Peyer's patch (tissue), 4 donors: ENCODE results near the gene SCARF2. TPM values are rescaled to one million over a fixed set of nuclear protein-coding genes. Genes with fewer than 3 reads are reported as not detected.

Experiments
- DNase-seq, 3 donors: peaks; one replicate each; pipeline ENCODE4 v3.0.0-alpha.2; 2017 to 2019
- H3K27ac ChIP-seq, 4 donors: fragments of 200-600 bp; sonication (generic); one replicate each; pipeline ENCODE4 v1.5.1; 2016 to 2019
- H3K27me3 ChIP-seq, 2 donors: fragments of 200-600 bp; sonication (generic); one replicate each; pipeline ENCODE4 v1.5.1; 2019
- H3K36me3 ChIP-seq, 3 donors: fragments of 200-600 bp; sonication (generic); one replicate each; pipeline ENCODE4 v1.5.1; 2016 to 2019
- H3K4me1 ChIP-seq, 4 donors: fragments of 200-600 bp; sonication (generic); one replicate each; pipeline ENCODE4 v1.5.1; 2016 to 2019
- H3K4me3 ChIP-seq, 4 donors: fragments of 200-600 bp; sonication (generic); 1 replicate in 3 of 4; 2 replicates in 1 of 4; pipeline ENCODE4 v1.5.1; 2016 to 2019; ENCODE audit warnings: mild to moderate bottlenecking in 1 of 4
- H3K9me3 ChIP-seq, 4 donors: fragments of 200-600 bp; sonication (generic); one replicate each; pipeline ENCODE4 v1.5.1; 2016 to 2019; ENCODE audit warnings: mild to moderate bottlenecking in 1 of 4
- CTCF ChIP-seq, 6 experiments: fragments of 450-650 bp in 4 of 6; fragments of 200-600 bp in 2 of 6; sonication (generic) in 1 of 6; IDR thresholded peaks; one replicate each; pipeline ENCODE4 v1.5.1; 2017 to 2019; ENCODE audit warnings: antibody characterized with exemption in 6 of 6, mild to moderate bottlenecking in 3 of 6, moderate library complexity in 1 of 6
- POLR2A ChIP-seq, 2 donors: fragments of 450-650 bp; IDR thresholded peaks; one replicate each; pipeline ENCODE4 v1.5.1; 2017; ENCODE audit warnings: antibody characterized with exemption in 2 of 2, mild to moderate bottlenecking in 2 of 2, moderate library complexity in 2 of 2
- total RNA-seq, 4 donors: library from RNA; depleted of rRNA; stranded (reverse); fragments of >200 nt; gene quantifications; one replicate each; pipeline ENCODE4 v1.1.0, GENCODE V29; 2016

Gene SCARF2
- total RNA-seq, 4 donors from 2014 or later = 3.5 to 8.3 (median 5.2) TPM

DNA sequence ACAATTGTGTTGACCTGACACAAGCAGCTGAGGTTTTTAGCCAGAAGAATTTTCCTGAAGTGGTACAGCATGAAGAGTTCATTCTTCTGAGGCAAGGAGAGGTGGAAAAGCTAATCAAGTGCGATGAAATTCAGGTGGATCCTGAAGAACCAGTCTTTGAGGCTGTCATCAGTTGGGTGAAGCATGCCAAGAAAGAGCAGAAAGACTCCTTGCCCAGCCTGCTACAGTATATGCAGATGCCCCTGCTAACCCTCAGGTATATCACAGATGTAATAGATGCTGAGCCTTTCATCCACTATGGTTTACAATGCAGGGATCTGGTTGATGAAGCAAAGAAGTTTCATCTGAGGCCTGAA is 12.9 kb upstream of the SCARF2 start:
- no peak overlapping the region for H3K4me3 ChIP-seq
- H3K9me3 ChIP-seq = no peaks in the 10 kb centered on the region
- no peak for TF ChIP-seq CTCF (IDR thresholded peaks at IDR 0.05)
- TF ChIP-seq POLR2A (IDR thresholded peaks at IDR 0.05) = no peak
- H3K4me1 ChIP-seq = no peaks in the 10 kb centered on the region
- H3K27me3 ChIP-seq = no peaks in the 10 kb centered on the region
- H3K36me3 ChIP-seq = no peaks in the 10 kb centered on the region
- no peak overlapping the region for H3K27ac ChIP-seq
- no peak for DNase-seq

DNA sequence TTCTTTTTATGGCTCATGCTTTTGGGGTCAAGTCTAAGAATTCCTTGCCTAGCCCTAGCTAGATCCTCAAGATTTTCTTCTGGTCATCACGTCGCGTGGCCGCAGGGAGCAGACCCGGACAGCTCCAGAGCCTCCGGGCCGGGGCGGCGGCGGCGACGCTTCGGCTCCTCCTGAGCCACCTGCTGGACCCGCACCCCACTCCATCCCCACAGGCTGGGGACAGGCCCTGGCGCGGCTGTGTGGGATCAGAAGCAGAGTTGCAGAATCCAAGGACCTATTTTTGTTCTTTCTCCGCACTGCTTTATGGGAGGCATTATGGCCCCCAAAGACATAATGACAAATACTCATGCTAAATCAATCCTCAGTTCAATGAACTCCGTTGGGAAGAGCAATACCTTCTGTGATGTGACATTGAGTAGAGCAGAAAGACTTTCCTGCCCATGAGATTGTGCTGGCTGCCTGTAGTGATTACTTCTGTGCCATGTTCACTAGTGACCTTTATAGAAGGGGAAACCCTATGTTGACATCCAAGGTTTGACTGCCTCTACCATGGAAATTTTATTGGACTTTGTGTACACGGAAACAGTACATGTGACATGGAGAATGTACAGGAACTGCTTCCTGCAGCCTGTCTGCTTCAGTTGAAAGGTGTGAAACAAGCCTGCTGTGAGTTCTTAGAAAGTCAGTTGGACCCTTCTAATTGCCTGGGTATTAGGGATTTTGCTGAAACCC is 12.4 kb upstream of the SCARF2 start:
- Histone ChIP-seq H3K36me3 (peaks cover 0 to under 1% (median 0%) of the 10 kb centered on the region in 3 donors), H3K27me3 (no peaks in the 10 kb centered on the region), H3K4me3 (no peak overlapping the region), H3K27ac (no peak overlapping the region), H3K9me3 (no peaks in the 10 kb centered on the region), H3K4me1 (no peaks in the 10 kb centered on the region)
- no peak for TF ChIP-seq CTCF (IDR thresholded peaks at IDR 0.05)
- no peak for TF ChIP-seq POLR2A (IDR thresholded peaks at IDR 0.05)
- no peak for DNase-seq

DNA sequence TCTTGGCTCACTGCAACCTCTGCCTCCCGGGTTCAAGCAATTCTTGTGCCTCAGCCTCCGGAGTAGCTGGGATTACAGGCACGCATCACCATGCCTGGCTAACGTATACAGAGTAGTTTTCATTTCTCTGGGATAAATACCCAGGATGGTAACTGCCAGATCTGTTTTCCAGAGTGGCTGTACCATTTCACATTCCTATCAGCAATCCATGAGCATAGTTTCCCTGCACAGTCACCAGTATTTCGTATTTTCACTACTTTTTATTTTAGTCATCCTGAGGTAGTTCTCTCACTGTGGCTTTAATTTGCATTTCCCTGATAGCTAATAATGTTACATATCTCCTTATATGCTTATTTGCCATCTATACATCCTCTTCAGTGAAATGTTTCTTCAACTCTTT is 11.0 kb upstream of the SCARF2 start:
- H3K27ac ChIP-seq = no peak overlapping the region
- TF ChIP-seq POLR2A (IDR thresholded peaks at IDR 0.05) (no peak), CTCF (IDR thresholded peaks at IDR 0.05) (no peak)

GRCh38 chr22:20446383-20446970 is 8.9 kb upstream of the SCARF2 start:
- DNase-seq = no peak
- Histone ChIP-seq H3K27ac (no peak overlapping the region), H3K27me3 (no peaks in the 10 kb centered on the region), H3K9me3 (no peaks in the 10 kb centered on the region), H3K4me3 (no peak overlapping the region), H3K4me1 (peaks cover 0 to 9% (median 0%) of the 10 kb centered on the region in 4 donors), H3K36me3 (peaks cover 0 to 11% (median 0%) of the 10 kb centered on the region in 3 donors)
- TF ChIP-seq CTCF (IDR thresholded peaks at IDR 0.05) (no peak), POLR2A (IDR thresholded peaks at IDR 0.05) (no peak)

More for the DNA sequence above, 11.0 kb upstream of the SCARF2 start:
- Histone ChIP-seq H3K36me3 (peaks cover 0 to 11% (median 0%) of the 10 kb centered on the region in 3 donors), H3K4me1 (no peaks in the 10 kb centered on the region), H3K27me3 (no peaks in the 10 kb centered on the region), H3K4me3 (no peak overlapping the region), H3K9me3 (no peaks in the 10 kb centered on the region)
- DNase-seq = no peak

DNA sequence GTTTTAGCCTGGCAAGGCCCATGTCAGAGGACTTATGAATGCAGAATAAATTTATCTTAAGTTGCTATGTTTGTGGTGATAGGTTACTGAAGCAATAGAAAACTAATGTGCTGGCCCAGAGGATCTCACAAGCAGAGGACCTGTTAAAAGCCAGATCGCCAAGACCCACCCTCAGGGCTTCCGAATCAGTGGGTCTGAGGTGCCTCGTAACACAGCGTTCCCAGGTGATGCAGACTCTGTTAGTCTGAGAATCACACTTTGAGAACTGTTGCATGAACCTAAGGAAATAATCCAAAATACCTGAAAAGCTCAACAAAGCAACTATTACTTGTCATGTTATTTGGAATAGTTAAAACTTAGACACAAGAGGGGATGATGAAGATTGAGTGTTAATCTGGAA is 6.7 kb upstream of the SCARF2 start:
- peaks cover 0 to 9% (median 0%) of the 10 kb centered on the region in 4 donors for H3K4me1 ChIP-seq
- H3K36me3 ChIP-seq = peaks cover 0 to 11% (median 0%) of the 10 kb centered on the region in 3 donors
- no peak for DNase-seq
- no peaks in the 10 kb centered on the region for H3K9me3 ChIP-seq
- H3K27ac ChIP-seq = no peak overlapping the region
- H3K27me3 ChIP-seq = no peaks in the 10 kb centered on the region
- TF ChIP-seq POLR2A (IDR thresholded peaks at IDR 0.05) (no peak), CTCF (IDR thresholded peaks at IDR 0.05) (no peak)
- H3K4me3 ChIP-seq = no peak overlapping the region
